ENCODE results near the gene ASCL5. TPM values are rescaled to one million over a fixed set of nuclear protein-coding genes. Genes with fewer than 3 reads are reported as not detected.

The ASCL5 gene
- total and polyA plus RNA-seq, 9 of the 15 experiments (the other 6 are each of a cell fraction or from before 2014, with no cell fraction given) = 0.09 TPM; not detected in 8

DNA sequence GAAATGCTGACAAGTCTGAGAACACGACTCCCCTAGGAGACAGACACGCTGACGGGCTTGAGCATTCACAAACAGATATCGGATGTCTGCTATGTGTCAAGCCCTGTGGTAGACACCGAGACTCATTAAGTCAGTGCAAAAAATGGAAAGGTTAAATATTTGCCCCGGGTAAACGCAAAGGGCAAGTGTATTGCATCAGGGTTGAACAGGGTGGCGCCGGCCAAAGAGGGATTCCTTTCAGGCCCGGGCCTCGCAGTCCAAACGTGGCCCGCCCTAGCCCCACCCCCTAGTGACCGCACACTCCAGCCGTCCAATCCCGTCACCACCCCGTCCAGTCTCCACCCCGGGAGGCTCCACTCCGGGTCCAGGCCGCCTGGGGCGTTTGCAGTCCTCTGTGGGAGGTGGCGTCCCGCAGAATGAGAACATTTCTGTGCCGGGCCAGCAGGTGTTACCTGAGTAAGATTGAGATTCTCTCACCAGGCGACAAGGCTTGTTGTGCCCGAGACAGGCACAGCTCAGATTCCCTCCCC, 43.6 kb upstream of the ASCL5 start (continued):
- TF ChIP-seq, protein P1, sequence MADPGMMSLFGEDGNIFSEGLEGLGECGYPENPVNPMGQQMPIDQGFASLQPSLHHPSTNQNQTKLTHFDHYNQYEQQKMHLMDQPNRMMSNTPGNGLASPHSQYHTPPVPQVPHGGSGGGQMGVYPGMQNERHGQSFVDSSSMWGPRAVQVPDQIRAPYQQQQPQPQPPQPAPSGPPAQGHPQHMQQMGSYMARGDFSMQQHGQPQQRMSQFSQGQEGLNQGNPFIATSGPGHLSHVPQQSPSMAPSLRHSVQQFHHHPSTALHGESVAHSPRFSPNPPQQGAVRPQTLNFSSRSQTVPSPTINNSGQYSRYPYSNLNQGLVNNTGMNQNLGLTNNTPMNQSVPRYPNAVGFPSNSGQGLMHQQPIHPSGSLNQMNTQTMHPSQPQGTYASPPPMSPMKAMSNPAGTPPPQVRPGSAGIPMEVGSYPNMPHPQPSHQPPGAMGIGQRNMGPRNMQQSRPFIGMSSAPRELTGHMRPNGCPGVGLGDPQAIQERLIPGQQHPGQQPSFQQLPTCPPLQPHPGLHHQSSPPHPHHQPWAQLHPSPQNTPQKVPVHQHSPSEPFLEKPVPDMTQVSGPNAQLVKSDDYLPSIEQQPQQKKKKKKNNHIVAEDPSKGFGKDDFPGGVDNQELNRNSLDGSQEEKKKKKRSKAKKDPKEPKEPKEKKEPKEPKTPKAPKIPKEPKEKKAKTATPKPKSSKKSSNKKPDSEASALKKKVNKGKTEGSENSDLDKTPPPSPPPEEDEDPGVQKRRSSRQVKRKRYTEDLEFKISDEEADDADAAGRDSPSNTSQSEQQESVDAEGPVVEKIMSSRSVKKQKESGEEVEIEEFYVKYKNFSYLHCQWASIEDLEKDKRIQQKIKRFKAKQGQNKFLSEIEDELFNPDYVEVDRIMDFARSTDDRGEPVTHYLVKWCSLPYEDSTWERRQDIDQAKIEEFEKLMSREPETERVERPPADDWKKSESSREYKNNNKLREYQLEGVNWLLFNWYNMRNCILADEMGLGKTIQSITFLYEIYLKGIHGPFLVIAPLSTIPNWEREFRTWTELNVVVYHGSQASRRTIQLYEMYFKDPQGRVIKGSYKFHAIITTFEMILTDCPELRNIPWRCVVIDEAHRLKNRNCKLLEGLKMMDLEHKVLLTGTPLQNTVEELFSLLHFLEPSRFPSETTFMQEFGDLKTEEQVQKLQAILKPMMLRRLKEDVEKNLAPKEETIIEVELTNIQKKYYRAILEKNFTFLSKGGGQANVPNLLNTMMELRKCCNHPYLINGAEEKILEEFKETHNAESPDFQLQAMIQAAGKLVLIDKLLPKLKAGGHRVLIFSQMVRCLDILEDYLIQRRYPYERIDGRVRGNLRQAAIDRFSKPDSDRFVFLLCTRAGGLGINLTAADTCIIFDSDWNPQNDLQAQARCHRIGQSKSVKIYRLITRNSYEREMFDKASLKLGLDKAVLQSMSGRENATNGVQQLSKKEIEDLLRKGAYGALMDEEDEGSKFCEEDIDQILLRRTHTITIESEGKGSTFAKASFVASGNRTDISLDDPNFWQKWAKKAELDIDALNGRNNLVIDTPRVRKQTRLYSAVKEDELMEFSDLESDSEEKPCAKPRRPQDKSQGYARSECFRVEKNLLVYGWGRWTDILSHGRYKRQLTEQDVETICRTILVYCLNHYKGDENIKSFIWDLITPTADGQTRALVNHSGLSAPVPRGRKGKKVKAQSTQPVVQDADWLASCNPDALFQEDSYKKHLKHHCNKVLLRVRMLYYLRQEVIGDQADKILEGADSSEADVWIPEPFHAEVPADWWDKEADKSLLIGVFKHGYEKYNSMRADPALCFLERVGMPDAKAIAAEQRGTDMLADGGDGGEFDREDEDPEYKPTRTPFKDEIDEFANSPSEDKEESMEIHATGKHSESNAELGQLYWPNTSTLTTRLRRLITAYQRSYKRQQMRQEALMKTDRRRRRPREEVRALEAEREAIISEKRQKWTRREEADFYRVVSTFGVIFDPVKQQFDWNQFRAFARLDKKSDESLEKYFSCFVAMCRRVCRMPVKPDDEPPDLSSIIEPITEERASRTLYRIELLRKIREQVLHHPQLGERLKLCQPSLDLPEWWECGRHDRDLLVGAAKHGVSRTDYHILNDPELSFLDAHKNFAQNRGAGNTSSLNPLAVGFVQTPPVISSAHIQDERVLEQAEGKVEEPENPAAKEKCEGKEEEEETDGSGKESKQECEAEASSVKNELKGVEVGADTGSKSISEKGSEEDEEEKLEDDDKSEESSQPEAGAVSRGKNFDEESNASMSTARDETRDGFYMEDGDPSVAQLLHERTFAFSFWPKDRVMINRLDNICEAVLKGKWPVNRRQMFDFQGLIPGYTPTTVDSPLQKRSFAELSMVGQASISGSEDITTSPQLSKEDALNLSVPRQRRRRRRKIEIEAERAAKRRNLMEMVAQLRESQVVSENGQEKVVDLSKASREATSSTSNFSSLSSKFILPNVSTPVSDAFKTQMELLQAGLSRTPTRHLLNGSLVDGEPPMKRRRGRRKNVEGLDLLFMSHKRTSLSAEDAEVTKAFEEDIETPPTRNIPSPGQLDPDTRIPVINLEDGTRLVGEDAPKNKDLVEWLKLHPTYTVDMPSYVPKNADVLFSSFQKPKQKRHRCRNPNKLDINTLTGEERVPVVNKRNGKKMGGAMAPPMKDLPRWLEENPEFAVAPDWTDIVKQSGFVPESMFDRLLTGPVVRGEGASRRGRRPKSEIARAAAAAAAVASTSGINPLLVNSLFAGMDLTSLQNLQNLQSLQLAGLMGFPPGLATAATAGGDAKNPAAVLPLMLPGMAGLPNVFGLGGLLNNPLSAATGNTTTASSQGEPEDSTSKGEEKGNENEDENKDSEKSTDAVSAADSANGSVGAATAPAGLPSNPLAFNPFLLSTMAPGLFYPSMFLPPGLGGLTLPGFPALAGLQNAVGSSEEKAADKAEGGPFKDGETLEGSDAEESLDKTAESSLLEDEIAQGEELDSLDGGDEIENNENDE (IDR thresholded peaks at IDR 0.05; ENCODE audit: low read depth, low read length) = no peak
- no peak for TF ChIP-seq TCFL5 (CRISPR knock-in tag; conservative IDR thresholded peaks at IDR 0.05)
- TF ChIP-seq, protein P2, sequence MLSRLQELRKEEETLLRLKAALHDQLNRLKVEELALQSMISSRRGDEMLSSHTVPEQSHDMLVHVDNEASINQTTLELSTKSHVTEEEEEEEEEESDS (CRISPR knock-in tag; IDR thresholded peaks at IDR 0.05) = no peak
- TF ChIP-seq PHF20 (IDR thresholded peaks at IDR 0.05; ENCODE audit: partially characterized antibody) = peak; percentile 26
- TF ChIP-seq ILF3 (IDR thresholded peaks at IDR 0.05; ENCODE audit: borderline replicate concordance) = no peak
- TF ChIP-seq TAF1 (IDR thresholded peaks at IDR 0.05; ENCODE audit: control insufficient read depth, extremely low read depth, insufficient read depth, low read length, severe bottlenecking) = peak; percentile 51
- no peak for TF ChIP-seq ELF1 (tag; IDR thresholded peaks at IDR 0.05)
- TF ChIP-seq, protein P3, sequence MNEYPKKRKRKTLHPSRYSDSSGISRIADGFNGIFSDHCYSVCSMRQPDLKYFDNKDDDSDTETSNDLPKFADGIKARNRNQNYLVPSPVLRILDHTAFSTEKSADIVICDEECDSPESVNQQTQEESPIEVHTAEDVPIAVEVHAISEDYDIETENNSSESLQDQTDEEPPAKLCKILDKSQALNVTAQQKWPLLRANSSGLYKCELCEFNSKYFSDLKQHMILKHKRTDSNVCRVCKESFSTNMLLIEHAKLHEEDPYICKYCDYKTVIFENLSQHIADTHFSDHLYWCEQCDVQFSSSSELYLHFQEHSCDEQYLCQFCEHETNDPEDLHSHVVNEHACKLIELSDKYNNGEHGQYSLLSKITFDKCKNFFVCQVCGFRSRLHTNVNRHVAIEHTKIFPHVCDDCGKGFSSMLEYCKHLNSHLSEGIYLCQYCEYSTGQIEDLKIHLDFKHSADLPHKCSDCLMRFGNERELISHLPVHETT (CRISPR knock-in tag; conservative IDR thresholded peaks at IDR 0.05 in 1 of 2, IDR thresholded peaks at IDR 0.05 in 1 of 2) = no peak
- TF ChIP-seq ATF7 (IDR thresholded peaks at IDR 0.05) = peak; percentile 96
- no peak; the same call in 1 of the 2 replicates for TF ChIP-seq HSF4 (CRISPR knock-in tag; IDR thresholded peaks at IDR 0.05; ENCODE audit: borderline replicate concordance)
- TF ChIP-seq SMARCA4 (IDR thresholded peaks at IDR 0.05) = peak; percentile 70
- no peak for TF ChIP-seq MYNN (IDR thresholded peaks at IDR 0.05)
- no peak for TF ChIP-seq MYNN (CRISPR knock-in tag; IDR thresholded peaks at IDR 0.05)
- peak; percentile 34; the same call in 1 of the 2 replicates for TF ChIP-seq POLR2AphosphoS5 (IDR thresholded peaks at IDR 0.05; ENCODE audit: control insufficient read depth, insufficient read depth, low read depth, low read length)
- no peak for TF ChIP-seq SNRNP70 (optimal IDR thresholded peaks at IDR 0.05; ENCODE audit: low read depth, low read length)
- no peak for TF ChIP-seq KDM2B (CRISPR knock-in tag; IDR thresholded peaks at IDR 0.05)

Data from K562 (cell line).